ENCODE measurements around the gene TMEM132D. TPM values are rescaled to one million over a fixed set of nuclear protein-coding genes. Genes with fewer than 3 reads are reported as not detected.

TMEM132D gene
- total RNA-seq, 4 donors from 2014 or later = 0.17 TPM; not detected in 3

- intact Hi-C loops (cut with DNase I) = no loop called here
- WGBS = 96% methylated on average over 10 of the region's 11 CpGs
- H3K4me1 ChIP-seq = no peaks in the 10 kb centered on the region
- H3K27me3 ChIP-seq = no peaks in the 10 kb centered on the region
- H3K27ac ChIP-seq (replicated peaks in 1 of 4) = no peak overlapping the region
- DNase-seq (ENCODE audit: extremely low spot score) = no peak
- H3K36me3 ChIP-seq = no peaks in the 10 kb centered on the region
- TF ChIP-seq POLR2A (IDR thresholded peaks at IDR 0.05; ENCODE audit: low read depth) = no peak
- no peak for TF ChIP-seq CTCF (IDR thresholded peaks at IDR 0.05)
- TF ChIP-seq EP300 (IDR thresholded peaks at IDR 0.05) = no peak
- TF ChIP-seq POLR2AphosphoS5 (IDR thresholded peaks at IDR 0.05) = no peak
- no peak overlapping the region for H3K4me3 ChIP-seq
- no peaks in the 10 kb centered on the region for H3K9me3 ChIP-seq
Observed at GRCh38 chr12:129096184-129096583, 807.6 kb downstream of the TMEM132D start.

- no peaks in the 10 kb centered on the region for H3K36me3 ChIP-seq
- 84% methylated on average over 7 of the region's 9 CpGs for WGBS
- peaks cover 0 to 6% (median 0%) of the 10 kb centered on the region in 4 donors for H3K27me3 ChIP-seq
- H3K27ac ChIP-seq (replicated peaks in 1 of 4) = no peak overlapping the region
- H3K9me3 ChIP-seq = no peaks in the 10 kb centered on the region
- TF ChIP-seq POLR2A (IDR thresholded peaks at IDR 0.05; ENCODE audit: low read depth) (no peak), POLR2AphosphoS5 (IDR thresholded peaks at IDR 0.05) (no peak), EP300 (IDR thresholded peaks at IDR 0.05) (no peak), CTCF (IDR thresholded peaks at IDR 0.05) (no peak)
- DNase-seq (ENCODE audit: extremely low spot score) = no peak
- H3K4me3 ChIP-seq = no peak overlapping the region
- intact Hi-C loops (cut with DNase I) = no loop called here
- H3K4me1 ChIP-seq = no peaks in the 10 kb centered on the region
Observed at GRCh38 chr12:129089576-129089975, 814.2 kb downstream of the TMEM132D start.

GRCh38 chr12:129084875-129085826 lies 818.7 kb downstream of the TMEM132D start:
- WGBS = 82% methylated on average over 20 of the region's 20 CpGs
- DNase-seq (ENCODE audit: extremely low spot score) = no peak
- no peak overlapping the region for H3K4me3 ChIP-seq
- no peaks in the 10 kb centered on the region for H3K9me3 ChIP-seq
- intact Hi-C loops (cut with DNase I) = no loop called here
- no peak for TF ChIP-seq POLR2A (IDR thresholded peaks at IDR 0.05; ENCODE audit: low read depth)
- no peak for TF ChIP-seq EP300 (IDR thresholded peaks at IDR 0.05)
- TF ChIP-seq CTCF (IDR thresholded peaks at IDR 0.05) = no peak
- no peak for TF ChIP-seq POLR2AphosphoS5 (IDR thresholded peaks at IDR 0.05)
- peaks cover 0 to 34% (median 0%) of the 10 kb centered on the region in 4 donors for H3K27me3 ChIP-seq
- H3K36me3 ChIP-seq = no peaks in the 10 kb centered on the region
- H3K4me1 ChIP-seq = no peaks in the 10 kb centered on the region
- H3K27ac ChIP-seq (replicated peaks in 1 of 4) = no peak overlapping the region

GRCh38 chr12:129083121-129083840 lies 820.5 kb downstream of the TMEM132D start:
- H3K9me3 ChIP-seq = no peaks in the 10 kb centered on the region
- no peak overlapping the region for H3K27ac ChIP-seq (replicated peaks in 1 of 4)
- H3K36me3 ChIP-seq = no peaks in the 10 kb centered on the region
- TF ChIP-seq POLR2AphosphoS5 (IDR thresholded peaks at IDR 0.05) (no peak), CTCF (IDR thresholded peaks at IDR 0.05) (no peak), POLR2A (IDR thresholded peaks at IDR 0.05; ENCODE audit: low read depth) (no peak), EP300 (IDR thresholded peaks at IDR 0.05) (no peak)
- no peak for DNase-seq (ENCODE audit: extremely low spot score)
- intact Hi-C loops (cut with DNase I) = no loop called here
- peaks cover 0 to 34% (median 0%) of the 10 kb centered on the region in 4 donors for H3K27me3 ChIP-seq
- H3K4me3 ChIP-seq = no peak overlapping the region
- no peaks in the 10 kb centered on the region for H3K4me1 ChIP-seq
- 32% methylated on average over 7 of the region's 7 CpGs for WGBS
